Neural progenitor cell (in vitro differentiated cells): ENCODE results near the gene CREG1.

ENCODE experiments used
- CTCF ChIP-seq: fragments of 200-600 bp; sonication (generic); IDR thresholded peaks from 2 replicates; pipeline ENCODE4 v1.5.1; 2017; ENCODE audit warnings: antibody characterized with exemption, mild to moderate bottlenecking
- EZH2 ChIP-seq: fragments of 200-600 bp; sonication (generic); IDR thresholded peaks from 2 replicates; pipeline ENCODE4 v1.6.1; 2017; ENCODE audit warnings: antibody characterized with exemption, mild to moderate bottlenecking, moderate library complexity

- TF ChIP-seq CTCF: no peak
- no peak for TF ChIP-seq EZH2
Measured at GRCh38 chr1:167575649-167576048, 22.1 kb upstream of the CREG1 start.
